HG03196 (cell line): Measurements from ENCODE around the gene XPNPEP2.
"Not testable (repeated sequence)": the region's sequence is repeated elsewhere in the genome, so short reads cannot be mapped to it uniquely, and the experiment has no call there.

Source experiments
- ATAC-seq: cut with Tn5 transposase; IDR thresholded peaks from one replicate; pipeline ENCODE4 v1.9.1; 2021; ENCODE audit not compliant: unreplicated experiment

XPNPEP2 gene

GRCh38 chrX:129719268-129719667, 19.5 kb upstream of the XPNPEP2 start:
- no peak for ATAC-seq

- no peak for ATAC-seq
Measured at GRCh38 chrX:129719931-129720530, 18.7 kb upstream of the XPNPEP2 start.

GRCh38 chrX:129720741-129721140, 18.0 kb upstream of the XPNPEP2 start:
- ATAC-seq, result no peak

- ATAC-seq, result no peak
Measured at GRCh38 chrX:129721414-129721813, 17.4 kb upstream of the XPNPEP2 start.

- ATAC-seq, result no peak
Measured at GRCh38 chrX:129721870-129722269, 16.9 kb upstream of the XPNPEP2 start.

- no peak for ATAC-seq
Measured at GRCh38 chrX:129723511-129723910, 15.3 kb upstream of the XPNPEP2 start.

GRCh38 chrX:129724754-129725153, 14.0 kb upstream of the XPNPEP2 start:
- ATAC-seq, result no peak

GRCh38 chrX:129726307-129727111, 12.3 kb upstream of the XPNPEP2 start:
- ATAC-seq, result no peak

GRCh38 chrX:129728061-129728460, 10.7 kb upstream of the XPNPEP2 start:
- no peak for ATAC-seq

GRCh38 chrX:129731228-129731627, 7.6 kb upstream of the XPNPEP2 start:
- ATAC-seq, result no peak

- ATAC-seq, result no peak
Measured at GRCh38 chrX:129732857-129733256, 5.9 kb upstream of the XPNPEP2 start.

- no peak for ATAC-seq
Measured at GRCh38 chrX:129733335-129733734, 5.4 kb upstream of the XPNPEP2 start.

GRCh38 chrX:129736491-129736890, 2.3 kb upstream of the XPNPEP2 start:
- no peak for ATAC-seq

GRCh38 chrX:129737916-129738315, 863 bp upstream of the XPNPEP2 start:
- ATAC-seq, result no peak

- ATAC-seq, result no peak
Measured at GRCh38 chrX:129739578-129739977, 799 bp downstream of the XPNPEP2 start.

- no peak for ATAC-seq
Measured at GRCh38 chrX:129741880-129742758, 3.3 kb downstream of the XPNPEP2 start.

GRCh38 chrX:129742759-129743152, 4.0 kb downstream of the XPNPEP2 start:
- not testable (repeated sequence) for ATAC-seq

- no peak for ATAC-seq
Measured at GRCh38 chrX:129743821-129744220, 5.0 kb downstream of the XPNPEP2 start.

GRCh38 chrX:129744861-129745321, 6.1 kb downstream of the XPNPEP2 start:
- ATAC-seq, result no peak

GRCh38 chrX:129746557-129747470, 8.0 kb downstream of the XPNPEP2 start:
- no peak for ATAC-seq
